ENCODE results near the gene PLCH2. TPM values are rescaled to one million over a fixed set of nuclear protein-coding genes. Genes with fewer than 3 reads are reported as not detected.

PLCH2 gene, protein sequence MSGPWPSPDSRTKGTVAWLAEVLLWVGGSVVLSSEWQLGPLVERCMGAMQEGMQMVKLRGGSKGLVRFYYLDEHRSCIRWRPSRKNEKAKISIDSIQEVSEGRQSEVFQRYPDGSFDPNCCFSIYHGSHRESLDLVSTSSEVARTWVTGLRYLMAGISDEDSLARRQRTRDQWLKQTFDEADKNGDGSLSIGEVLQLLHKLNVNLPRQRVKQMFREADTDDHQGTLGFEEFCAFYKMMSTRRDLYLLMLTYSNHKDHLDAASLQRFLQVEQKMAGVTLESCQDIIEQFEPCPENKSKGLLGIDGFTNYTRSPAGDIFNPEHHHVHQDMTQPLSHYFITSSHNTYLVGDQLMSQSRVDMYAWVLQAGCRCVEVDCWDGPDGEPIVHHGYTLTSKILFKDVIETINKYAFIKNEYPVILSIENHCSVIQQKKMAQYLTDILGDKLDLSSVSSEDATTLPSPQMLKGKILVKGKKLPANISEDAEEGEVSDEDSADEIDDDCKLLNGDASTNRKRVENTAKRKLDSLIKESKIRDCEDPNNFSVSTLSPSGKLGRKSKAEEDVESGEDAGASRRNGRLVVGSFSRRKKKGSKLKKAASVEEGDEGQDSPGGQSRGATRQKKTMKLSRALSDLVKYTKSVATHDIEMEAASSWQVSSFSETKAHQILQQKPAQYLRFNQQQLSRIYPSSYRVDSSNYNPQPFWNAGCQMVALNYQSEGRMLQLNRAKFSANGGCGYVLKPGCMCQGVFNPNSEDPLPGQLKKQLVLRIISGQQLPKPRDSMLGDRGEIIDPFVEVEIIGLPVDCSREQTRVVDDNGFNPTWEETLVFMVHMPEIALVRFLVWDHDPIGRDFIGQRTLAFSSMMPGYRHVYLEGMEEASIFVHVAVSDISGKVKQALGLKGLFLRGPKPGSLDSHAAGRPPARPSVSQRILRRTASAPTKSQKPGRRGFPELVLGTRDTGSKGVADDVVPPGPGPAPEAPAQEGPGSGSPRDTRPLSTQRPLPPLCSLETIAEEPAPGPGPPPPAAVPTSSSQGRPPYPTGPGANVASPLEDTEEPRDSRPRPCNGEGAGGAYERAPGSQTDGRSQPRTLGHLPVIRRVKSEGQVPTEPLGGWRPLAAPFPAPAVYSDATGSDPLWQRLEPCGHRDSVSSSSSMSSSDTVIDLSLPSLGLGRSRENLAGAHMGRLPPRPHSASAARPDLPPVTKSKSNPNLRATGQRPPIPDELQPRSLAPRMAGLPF (N-terminal part only)
- 0.33 and 0.53 TPM in 2 replicates for total RNA-seq

DNA sequence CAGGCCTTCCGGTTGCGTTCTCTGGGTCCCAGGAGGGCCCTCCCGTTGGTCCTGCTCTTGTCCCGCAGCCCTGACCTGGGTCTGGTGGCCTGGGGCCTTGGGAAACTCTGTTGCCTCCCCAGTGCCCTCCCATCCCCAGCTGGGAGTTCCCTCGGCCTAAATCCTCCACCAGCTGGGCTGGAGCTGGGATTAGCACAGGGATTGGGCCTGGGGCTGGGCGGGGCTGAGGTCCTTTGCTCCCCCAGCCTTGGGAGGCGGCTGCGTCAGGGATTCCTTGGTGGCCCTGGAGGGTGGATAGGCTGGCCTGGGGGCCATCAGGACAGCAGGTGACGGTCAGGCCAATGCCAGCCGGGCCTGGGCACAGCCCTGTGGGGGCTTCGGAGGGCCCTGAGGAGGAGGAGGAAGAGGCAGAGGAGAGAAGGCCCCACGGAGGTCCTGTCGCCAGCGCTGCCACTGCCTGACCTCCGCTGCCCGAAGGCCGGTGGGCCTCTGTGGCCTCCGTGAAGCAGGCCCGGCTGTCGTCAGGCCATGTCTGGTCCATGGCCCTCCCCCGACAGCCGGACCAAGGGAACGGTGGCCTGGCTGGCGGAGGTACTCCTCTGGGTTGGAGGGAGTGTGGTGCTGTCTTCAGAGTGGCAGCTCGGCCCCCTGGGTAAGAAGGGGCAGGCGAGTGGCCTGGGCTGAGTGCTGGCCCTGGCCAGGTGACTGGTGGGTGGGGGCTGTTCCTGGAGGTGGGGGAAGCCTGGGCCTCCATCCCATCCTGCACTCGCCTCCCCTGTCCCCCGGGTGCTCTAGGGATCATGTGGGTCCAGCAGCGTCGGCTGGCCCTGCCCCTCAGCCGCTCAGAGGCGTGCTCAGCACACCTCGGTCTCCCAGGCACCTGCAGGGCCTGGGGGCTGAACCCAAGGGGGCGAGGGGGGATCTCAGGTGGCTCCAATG, at the start of gene PLCH2:
Gene PLCH2 (plus strand): TSS at position 229 of the 939 bp plus-strand sequence. CDS start 300 bp downstream, at position 529.

DNA sequence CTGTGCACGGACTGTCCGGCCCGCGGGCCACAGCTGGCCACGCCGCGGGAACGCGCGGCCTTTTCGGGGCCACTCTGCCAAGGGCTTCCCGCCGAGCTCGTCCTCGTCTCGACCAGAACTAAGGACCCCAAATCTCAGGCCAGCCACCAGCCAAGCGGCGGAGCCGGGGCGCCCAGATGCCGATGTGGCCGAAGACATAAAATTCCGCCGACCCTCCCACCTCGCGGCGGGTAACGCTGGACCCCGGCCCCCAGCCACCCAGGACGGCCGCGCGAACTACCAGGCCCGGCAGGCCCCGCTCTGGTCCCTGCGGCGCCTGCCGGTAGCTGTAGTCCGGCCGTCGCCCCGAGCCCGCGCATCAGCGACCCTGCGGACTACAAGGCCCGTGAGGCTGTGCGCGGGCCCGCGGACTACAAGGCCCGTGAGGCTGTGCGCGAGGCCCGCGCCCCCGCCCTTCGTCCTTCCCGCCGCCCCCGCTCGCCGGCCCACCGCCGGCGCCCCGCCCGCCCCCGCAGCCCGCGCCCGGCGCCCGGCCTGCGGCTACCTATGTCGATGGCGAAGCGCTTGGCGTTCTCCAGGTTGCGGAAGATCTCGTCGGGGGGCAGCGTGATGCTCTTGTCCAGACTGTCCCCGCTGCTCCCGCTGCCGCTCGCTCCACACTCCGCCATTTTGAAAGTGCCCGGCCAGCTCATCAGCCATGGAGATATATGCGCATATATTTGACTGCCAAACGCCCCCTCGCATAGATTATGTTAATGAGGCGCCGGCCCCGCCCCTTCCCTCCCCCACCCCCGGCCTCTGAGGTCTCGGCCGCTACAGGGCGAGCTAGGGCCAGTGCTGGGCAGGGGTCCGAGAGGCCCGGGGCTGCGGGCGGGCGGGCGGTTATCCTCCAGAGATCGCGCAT, 50.1 kb downstream of the PLCH2 start, which contains the start of gene PANK4:
Gene PANK4 (minus strand): TSS at position 677 of the 904 bp plus-strand sequence. CDS start 9 bp downstream, at position 668.

DNA sequence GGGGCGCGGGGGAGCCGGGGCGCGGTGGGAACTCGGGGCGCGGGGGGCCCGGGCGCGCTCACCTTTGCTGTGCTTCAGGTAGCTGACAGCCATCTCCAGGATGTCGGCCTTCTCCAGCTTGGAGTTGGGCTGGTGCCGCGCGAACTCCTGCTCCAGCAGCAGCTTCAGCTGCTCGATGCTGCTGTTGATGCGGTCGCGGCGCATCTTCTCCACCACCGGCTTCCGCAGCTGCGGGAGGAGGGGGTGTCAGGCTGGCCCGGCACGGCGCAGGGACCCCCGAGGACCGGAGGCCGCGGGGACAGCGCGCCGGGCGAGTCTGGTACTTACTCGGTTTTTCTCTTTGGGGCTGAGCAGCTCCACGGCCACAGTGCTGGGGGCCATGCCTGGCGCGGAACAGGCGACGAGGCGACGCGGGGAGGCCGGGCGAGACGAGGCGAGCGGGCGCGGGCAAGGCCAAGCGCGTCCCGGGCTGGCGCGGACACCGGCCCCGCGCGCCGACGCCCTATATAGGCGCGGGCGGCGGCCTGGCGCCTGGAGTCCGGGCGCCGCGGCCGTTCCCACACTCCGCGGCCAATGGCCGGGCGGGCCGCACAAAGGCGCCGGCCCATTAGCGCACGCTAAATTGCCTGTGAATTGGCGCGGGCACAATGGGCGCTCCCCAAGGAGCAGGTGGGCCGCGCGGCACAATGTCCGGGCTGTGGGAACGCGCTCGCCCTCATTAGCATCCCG, 53.9 kb downstream of the PLCH2 start, which contains the start of gene HES5:
Gene HES5 (minus strand): TSS at position 480 of the 729 bp plus-strand sequence. CDS start 99 bp downstream, at position 381.

Other genes starting within 250 kb of the PLCH2 start
- gene SKI, start 248.0 kb upstream of the PLCH2 start, total RNA-seq: 51.5 and 59.6 TPM in 2 replicates
- gene MORN1, start 84.7 kb upstream of the PLCH2 start, total RNA-seq: 15.4 and 20.0 TPM in 2 replicates
- gene RER1, start 84.4 kb upstream of the PLCH2 start, total RNA-seq: 112 TPM in 2 replicates
- gene PEX10, start 63.7 kb upstream of the PLCH2 start, total RNA-seq: 27.2 and 43.2 TPM in 2 replicates
- 22.0 and 23.2 TPM in 2 replicates for gene PANK4, start 50.3 kb downstream of the PLCH2 start, total RNA-seq
- gene HES5, start 54.0 kb downstream of the PLCH2 start, total RNA-seq: not detected in 2 replicates
- gene TNFRSF14, start 80.1 kb downstream of the PLCH2 start, total RNA-seq: 19.3 and 25.0 TPM in 2 replicates
- gene PRXL2B, start 110.5 kb downstream of the PLCH2 start, total RNA-seq: 15.2 and 16.9 TPM in 2 replicates
- gene MMEL1, start 156.7 kb downstream of the PLCH2 start, total RNA-seq: 0.39 TPM in 1 of 2 replicates, not detected in the other